ENCODE data around the gene TMEM25.

DNA sequence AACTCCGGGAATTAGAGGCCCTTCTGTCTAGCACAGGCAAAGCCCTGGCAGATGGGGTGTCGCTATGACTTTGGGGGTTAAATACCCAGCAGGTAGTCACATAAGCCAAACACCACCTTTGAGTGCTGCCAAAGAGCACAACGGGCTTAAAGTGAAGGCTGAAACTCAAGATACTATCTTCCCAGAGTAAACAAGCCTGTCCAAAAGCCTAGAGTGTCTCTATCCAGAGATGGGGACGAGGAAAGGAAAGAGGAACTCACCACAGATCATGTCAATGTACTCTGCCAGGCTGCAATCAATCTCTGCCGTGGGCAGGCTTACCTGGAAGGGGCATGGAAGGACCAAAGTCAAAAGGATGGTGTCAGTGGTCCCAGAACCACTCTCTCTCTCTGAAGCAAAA, 14.5 kb downstream of the TMEM25 start:
- TF ChIP-seq, protein P1, sequence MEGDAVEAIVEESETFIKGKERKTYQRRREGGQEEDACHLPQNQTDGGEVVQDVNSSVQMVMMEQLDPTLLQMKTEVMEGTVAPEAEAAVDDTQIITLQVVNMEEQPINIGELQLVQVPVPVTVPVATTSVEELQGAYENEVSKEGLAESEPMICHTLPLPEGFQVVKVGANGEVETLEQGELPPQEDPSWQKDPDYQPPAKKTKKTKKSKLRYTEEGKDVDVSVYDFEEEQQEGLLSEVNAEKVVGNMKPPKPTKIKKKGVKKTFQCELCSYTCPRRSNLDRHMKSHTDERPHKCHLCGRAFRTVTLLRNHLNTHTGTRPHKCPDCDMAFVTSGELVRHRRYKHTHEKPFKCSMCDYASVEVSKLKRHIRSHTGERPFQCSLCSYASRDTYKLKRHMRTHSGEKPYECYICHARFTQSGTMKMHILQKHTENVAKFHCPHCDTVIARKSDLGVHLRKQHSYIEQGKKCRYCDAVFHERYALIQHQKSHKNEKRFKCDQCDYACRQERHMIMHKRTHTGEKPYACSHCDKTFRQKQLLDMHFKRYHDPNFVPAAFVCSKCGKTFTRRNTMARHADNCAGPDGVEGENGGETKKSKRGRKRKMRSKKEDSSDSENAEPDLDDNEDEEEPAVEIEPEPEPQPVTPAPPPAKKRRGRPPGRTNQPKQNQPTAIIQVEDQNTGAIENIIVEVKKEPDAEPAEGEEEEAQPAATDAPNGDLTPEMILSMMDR (IDR thresholded peaks at IDR 0.05), result no peak
- TF ChIP-seq POLR2A (IDR thresholded peaks at IDR 0.05), result no peak

All from thyroid gland (tissue), 4 donors.